ENCODE results near the gene ELL. TPM values are rescaled to one million over a fixed set of nuclear protein-coding genes. Genes with fewer than 3 reads are reported as not detected.

Gene ELL
- total and polyA plus RNA-seq, 2 donors from 2014 or later = 5.7 to 25.2 TPM

GRCh38 chr19:18424122-18424889 is 97.6 kb downstream of the ELL start:
- no peak overlapping the region for H3K27ac ChIP-seq (ENCODE audit: low read depth in 2 of 2, low read length in 2 of 2)
- H3K4me3 ChIP-seq (ENCODE audit: low read length in 3 of 3) = no peak overlapping the region
- no peak overlapping the region for H3K9ac ChIP-seq (ENCODE audit: low read length in 3 of 3)
- TF ChIP-seq CTCF (IDR thresholded peaks at IDR 0.05; ENCODE audit: borderline replicate concordance, extremely low read depth, insufficient read depth) = no peak
- FAIRE-seq (no peak), DNase-seq (no peak)
- no peaks in the 10 kb centered on the region for H3K36me3 ChIP-seq (ENCODE audit: control insufficient read depth in 2 of 3, insufficient read depth in 3 of 3, low read length in 3 of 3)
- no peaks in the 10 kb centered on the region for H3K27me3 ChIP-seq (ENCODE audit: control insufficient read depth, insufficient read depth, low read length)
- no peaks in the 10 kb centered on the region for H3K9me3 ChIP-seq (ENCODE audit: control insufficient read depth in 2 of 3, insufficient read depth in 1 of 3, low read length in 3 of 3)
- peaks cover 0 to 13% (median 0%) of the 10 kb centered on the region in 3 donors for H3K4me1 ChIP-seq (ENCODE audit: control insufficient read depth in 2 of 3, insufficient read depth in 2 of 3, low read depth in 1 of 3, low read length in 3 of 3)
- intact Hi-C loops (cut with DNase I) = no loop called here

- peak in 1 of 5 donors; percentile 71 for DNase-seq
- intact Hi-C loops (cut with DNase I) = no loop called here
- H3K27me3 ChIP-seq (ENCODE audit: control insufficient read depth, insufficient read depth, low read length) = no peaks in the 10 kb centered on the region
- H3K4me1 ChIP-seq (ENCODE audit: control insufficient read depth in 2 of 3, insufficient read depth in 2 of 3, low read depth in 1 of 3, low read length in 3 of 3) = peaks cover 0 to 19% (median 5%) of the 10 kb centered on the region in 3 donors
- no peak overlapping the region for H3K4me3 ChIP-seq (ENCODE audit: low read length in 3 of 3)
- no peaks in the 10 kb centered on the region for H3K36me3 ChIP-seq (ENCODE audit: control insufficient read depth in 2 of 3, insufficient read depth in 3 of 3, low read length in 3 of 3)
- no peak overlapping the region for H3K9ac ChIP-seq (ENCODE audit: low read length in 3 of 3)
- no peak for TF ChIP-seq CTCF (IDR thresholded peaks at IDR 0.05; ENCODE audit: borderline replicate concordance, extremely low read depth, insufficient read depth)
- H3K9me3 ChIP-seq (ENCODE audit: control insufficient read depth in 2 of 3, insufficient read depth in 1 of 3, low read length in 3 of 3) = no peaks in the 10 kb centered on the region
- no peak for FAIRE-seq
- no peak overlapping the region for H3K27ac ChIP-seq (ENCODE audit: low read depth in 2 of 2, low read length in 2 of 2)
These were observed 98.4 kb downstream of the ELL start for GRCh38 chr19:18423258-18424020.

GRCh38 chr19:18422530-18423191 is 99.2 kb downstream of the ELL start:
- Histone ChIP-seq H3K4me3 (ENCODE audit: low read length in 3 of 3) (no peak overlapping the region), H3K27me3 (ENCODE audit: control insufficient read depth, insufficient read depth, low read length) (no peaks in the 10 kb centered on the region), H3K9me3 (ENCODE audit: control insufficient read depth in 2 of 3, insufficient read depth in 1 of 3, low read length in 3 of 3) (no peaks in the 10 kb centered on the region), H3K9ac (ENCODE audit: low read length in 3 of 3) (no peak overlapping the region), H3K4me1 (ENCODE audit: control insufficient read depth in 2 of 3, insufficient read depth in 2 of 3, low read depth in 1 of 3, low read length in 3 of 3) (peaks cover 0 to 26% (median 11%) of the 10 kb centered on the region in 3 donors), H3K27ac (ENCODE audit: low read depth in 2 of 2, low read length in 2 of 2) (no peak overlapping the region), H3K36me3 (ENCODE audit: control insufficient read depth in 2 of 3, insufficient read depth in 3 of 3, low read length in 3 of 3) (no peaks in the 10 kb centered on the region)
- FAIRE-seq = no peak
- peak in 1 of 5 donors; percentile 75 for DNase-seq
- intact Hi-C loops (cut with DNase I) = no loop called here
- no peak for TF ChIP-seq CTCF (IDR thresholded peaks at IDR 0.05; ENCODE audit: borderline replicate concordance, extremely low read depth, insufficient read depth)

Measured in kidney (tissue), 14 donors.